ENCODE data around the gene TOP2B.

DNA sequence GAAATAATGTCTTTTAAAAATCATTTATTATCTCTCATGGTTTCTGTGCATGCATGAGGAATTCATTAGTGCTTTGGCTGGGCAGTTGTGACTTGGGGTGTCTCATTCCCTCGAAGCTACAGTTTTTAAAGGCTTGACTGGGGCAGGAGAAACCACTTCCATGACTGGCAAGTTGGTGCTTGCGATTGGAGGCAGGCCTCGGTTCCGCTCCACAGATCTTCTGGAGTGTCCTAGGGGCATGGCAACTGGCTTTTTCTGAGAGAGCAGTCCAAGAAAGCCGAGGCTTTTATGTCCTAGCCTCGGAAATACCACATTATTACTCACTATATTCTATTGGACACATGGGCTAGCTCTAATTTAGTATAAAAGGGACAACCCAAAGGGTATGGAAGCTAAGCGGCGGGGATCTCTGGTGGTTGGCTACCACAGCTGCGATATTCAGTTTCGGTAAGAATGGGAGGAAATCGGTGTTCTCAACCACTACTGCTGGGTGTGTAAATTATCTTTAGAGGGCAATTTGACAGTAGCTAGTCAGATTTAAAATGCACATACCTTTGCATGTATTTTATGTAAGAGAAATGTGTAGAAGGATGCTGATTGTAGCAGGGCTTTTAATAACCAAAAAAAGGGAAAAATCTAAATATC is 48.8 kb upstream of the TOP2B start:
- TF ChIP-seq ZNF548 (tag by site-specific recombination; IDR thresholded peaks at IDR 0.05) (no peak), GFI1B (tag by site-specific recombination; IDR thresholded peaks at IDR 0.05) (no peak), ZBTB21 (tag by site-specific recombination; IDR thresholded peaks at IDR 0.05) (no peak), ZNF660 (tag by site-specific recombination; IDR thresholded peaks at IDR 0.05) (no peak)
- TF ChIP-seq, protein P1, sequence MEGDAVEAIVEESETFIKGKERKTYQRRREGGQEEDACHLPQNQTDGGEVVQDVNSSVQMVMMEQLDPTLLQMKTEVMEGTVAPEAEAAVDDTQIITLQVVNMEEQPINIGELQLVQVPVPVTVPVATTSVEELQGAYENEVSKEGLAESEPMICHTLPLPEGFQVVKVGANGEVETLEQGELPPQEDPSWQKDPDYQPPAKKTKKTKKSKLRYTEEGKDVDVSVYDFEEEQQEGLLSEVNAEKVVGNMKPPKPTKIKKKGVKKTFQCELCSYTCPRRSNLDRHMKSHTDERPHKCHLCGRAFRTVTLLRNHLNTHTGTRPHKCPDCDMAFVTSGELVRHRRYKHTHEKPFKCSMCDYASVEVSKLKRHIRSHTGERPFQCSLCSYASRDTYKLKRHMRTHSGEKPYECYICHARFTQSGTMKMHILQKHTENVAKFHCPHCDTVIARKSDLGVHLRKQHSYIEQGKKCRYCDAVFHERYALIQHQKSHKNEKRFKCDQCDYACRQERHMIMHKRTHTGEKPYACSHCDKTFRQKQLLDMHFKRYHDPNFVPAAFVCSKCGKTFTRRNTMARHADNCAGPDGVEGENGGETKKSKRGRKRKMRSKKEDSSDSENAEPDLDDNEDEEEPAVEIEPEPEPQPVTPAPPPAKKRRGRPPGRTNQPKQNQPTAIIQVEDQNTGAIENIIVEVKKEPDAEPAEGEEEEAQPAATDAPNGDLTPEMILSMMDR (tag by site-specific recombination; IDR thresholded peaks at IDR 0.05), result no peak
- TF ChIP-seq, protein P2, sequence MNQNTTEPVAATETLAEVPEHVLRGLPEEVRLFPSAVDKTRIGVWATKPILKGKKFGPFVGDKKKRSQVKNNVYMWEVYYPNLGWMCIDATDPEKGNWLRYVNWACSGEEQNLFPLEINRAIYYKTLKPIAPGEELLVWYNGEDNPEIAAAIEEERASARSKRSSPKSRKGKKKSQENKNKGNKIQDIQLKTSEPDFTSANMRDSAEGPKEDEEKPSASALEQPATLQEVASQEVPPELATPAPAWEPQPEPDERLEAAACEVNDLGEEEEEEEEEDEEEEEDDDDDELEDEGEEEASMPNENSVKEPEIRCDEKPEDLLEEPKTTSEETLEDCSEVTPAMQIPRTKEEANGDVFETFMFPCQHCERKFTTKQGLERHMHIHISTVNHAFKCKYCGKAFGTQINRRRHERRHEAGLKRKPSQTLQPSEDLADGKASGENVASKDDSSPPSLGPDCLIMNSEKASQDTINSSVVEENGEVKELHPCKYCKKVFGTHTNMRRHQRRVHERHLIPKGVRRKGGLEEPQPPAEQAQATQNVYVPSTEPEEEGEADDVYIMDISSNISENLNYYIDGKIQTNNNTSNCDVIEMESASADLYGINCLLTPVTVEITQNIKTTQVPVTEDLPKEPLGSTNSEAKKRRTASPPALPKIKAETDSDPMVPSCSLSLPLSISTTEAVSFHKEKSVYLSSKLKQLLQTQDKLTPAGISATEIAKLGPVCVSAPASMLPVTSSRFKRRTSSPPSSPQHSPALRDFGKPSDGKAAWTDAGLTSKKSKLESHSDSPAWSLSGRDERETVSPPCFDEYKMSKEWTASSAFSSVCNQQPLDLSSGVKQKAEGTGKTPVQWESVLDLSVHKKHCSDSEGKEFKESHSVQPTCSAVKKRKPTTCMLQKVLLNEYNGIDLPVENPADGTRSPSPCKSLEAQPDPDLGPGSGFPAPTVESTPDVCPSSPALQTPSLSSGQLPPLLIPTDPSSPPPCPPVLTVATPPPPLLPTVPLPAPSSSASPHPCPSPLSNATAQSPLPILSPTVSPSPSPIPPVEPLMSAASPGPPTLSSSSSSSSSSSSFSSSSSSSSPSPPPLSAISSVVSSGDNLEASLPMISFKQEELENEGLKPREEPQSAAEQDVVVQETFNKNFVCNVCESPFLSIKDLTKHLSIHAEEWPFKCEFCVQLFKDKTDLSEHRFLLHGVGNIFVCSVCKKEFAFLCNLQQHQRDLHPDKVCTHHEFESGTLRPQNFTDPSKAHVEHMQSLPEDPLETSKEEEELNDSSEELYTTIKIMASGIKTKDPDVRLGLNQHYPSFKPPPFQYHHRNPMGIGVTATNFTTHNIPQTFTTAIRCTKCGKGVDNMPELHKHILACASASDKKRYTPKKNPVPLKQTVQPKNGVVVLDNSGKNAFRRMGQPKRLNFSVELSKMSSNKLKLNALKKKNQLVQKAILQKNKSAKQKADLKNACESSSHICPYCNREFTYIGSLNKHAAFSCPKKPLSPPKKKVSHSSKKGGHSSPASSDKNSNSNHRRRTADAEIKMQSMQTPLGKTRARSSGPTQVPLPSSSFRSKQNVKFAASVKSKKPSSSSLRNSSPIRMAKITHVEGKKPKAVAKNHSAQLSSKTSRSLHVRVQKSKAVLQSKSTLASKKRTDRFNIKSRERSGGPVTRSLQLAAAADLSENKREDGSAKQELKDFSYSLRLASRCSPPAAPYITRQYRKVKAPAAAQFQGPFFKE (tag by site-specific recombination; IDR thresholded peaks at IDR 0.05; ENCODE audit: borderline replicate concordance), result no peak

Measured in HEK293 (cell line).